Erythroblast (primary cell): Measurements from ENCODE around the gene SMARCD3.

Experiments
- GATA1 ChIP-seq: IDR thresholded peaks from 2 replicates; pipeline ENCODE4 v1.6.1; 2011; ENCODE audit warnings: low read depth, mild to moderate bottlenecking, control low read depth, low read length, moderate library complexity
- POLR2A ChIP-seq: IDR thresholded peaks from 2 replicates; pipeline ENCODE4 v1.6.1; 2011; ENCODE audit warnings: mild to moderate bottlenecking, low read length

DNA sequence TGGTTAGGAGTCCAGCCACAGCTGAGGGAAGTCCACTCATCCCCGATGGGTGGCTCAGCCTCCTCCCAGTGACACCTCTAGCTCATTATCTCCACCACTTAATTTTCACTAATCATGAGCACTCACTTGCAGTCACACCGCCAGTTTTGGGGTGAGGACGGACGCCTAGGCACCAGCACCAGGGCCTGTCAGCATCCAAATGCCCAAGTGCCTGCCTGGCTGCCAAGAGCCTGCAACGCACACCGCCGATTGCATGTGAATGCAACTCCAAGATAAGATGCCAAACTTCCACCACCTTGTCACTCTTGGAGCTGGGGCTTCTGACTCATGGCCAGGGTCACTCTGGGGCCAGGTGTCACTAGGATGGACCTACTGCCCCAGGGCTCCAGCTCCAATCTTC lies 24.4 kb upstream of the SMARCD3 start:
- TF ChIP-seq POLR2A (no peak), GATA1 (no peak)
